GM23338 (cell line): ENCODE data around the gene HTR3C. TPM values are rescaled to one million over a fixed set of nuclear protein-coding genes. Genes with fewer than 3 reads are reported as not detected.

Source experiments
- ATAC-seq: fragments of 200-7000 bp; cut with Tn5 transposase; 3 replicates; pipeline ENCODE4 v1.9.1; 2020
- DNase-seq: peaks from one replicate; pipeline ENCODE4 v3.0.0-alpha.2; 2015; ENCODE audit warnings: low spot score
- H2AFZ ChIP-seq: fragments of 200-600 bp; sonication (generic); 2 replicates; pipeline ENCODE4 v1.8.0; 2016; ENCODE audit warnings: antibody characterized with exemption, mild to moderate bottlenecking, moderate library complexity
- H3F3A ChIP-seq: fragments of 200-600 bp; sonication (generic); replicated peaks from 2 replicates; pipeline ENCODE4 v1.8.0; 2017; ENCODE audit warnings: antibody characterized with exemption, mixed run types, low read depth
- H3K27ac ChIP-seq: fragments of 200-600 bp; sonication (generic); 2 replicates; pipeline ENCODE4 v1.6.1; 2016; ENCODE audit warnings: low read depth
- H3K27me3 ChIP-seq: fragments of 200-600 bp; sonication (generic); 2 replicates; pipeline ENCODE4 v1.8.0; 2016; ENCODE audit warnings: mild to moderate bottlenecking, mixed run types, moderate library complexity; ENCODE audit not compliant: insufficient read depth
- H3K36me3 ChIP-seq: fragments of 200-600 bp; sonication (generic); 2 replicates; pipeline ENCODE4 v1.8.0; 2016; ENCODE audit warnings: mild to moderate bottlenecking; ENCODE audit not compliant: insufficient read depth
- H3K4me1 ChIP-seq: fragments of 200-600 bp; sonication (generic); 2 replicates; pipeline ENCODE4 v1.8.0; 2016; ENCODE audit warnings: mild to moderate bottlenecking, moderate library complexity; ENCODE audit not compliant: insufficient read depth
- H3K4me2 ChIP-seq: fragments of 200-600 bp; sonication (generic); 2 replicates; pipeline ENCODE4 v1.7.1; 2017; ENCODE audit warnings: mixed run types
- H3K4me3 ChIP-seq: fragments of 200-600 bp; sonication (generic); 2 replicates; pipeline ENCODE4 v1.6.1; 2016; ENCODE audit warnings: mixed run types
- H3K79me2 ChIP-seq: fragments of 200-600 bp; sonication (generic); replicated peaks from 2 replicates; pipeline ENCODE4 v1.8.0; 2017; ENCODE audit warnings: mild to moderate bottlenecking; ENCODE audit not compliant: insufficient read depth
- H3K9me2 ChIP-seq: fragments of 200-600 bp; sonication (generic); 2 replicates; pipeline ENCODE4 v1.8.0; 2017; ENCODE audit not compliant: insufficient read depth
- H4K20me1 ChIP-seq: fragments of 200-600 bp; sonication (generic); replicated peaks from 2 replicates; pipeline ENCODE4 v1.8.0; 2017; ENCODE audit warnings: mild to moderate bottlenecking; ENCODE audit not compliant: insufficient read depth
- H3K27ac Mint-ChIP-seq: 2 replicates; pipeline ENCODE4 v1.8.0; 2020; ENCODE audit warnings: inconsistent platforms, mild to moderate bottlenecking, moderate library complexity, mixed read lengths
- H3K27me3 Mint-ChIP-seq: 3 replicates; pipeline ENCODE4 v1.8.0; 2022; ENCODE audit warnings: low read depth, mild to moderate bottlenecking, moderate library complexity, mixed read lengths, inconsistent platforms; ENCODE audit not compliant: insufficient read depth, poor library complexity
- H3K36me3 Mint-ChIP-seq: 3 replicates; pipeline ENCODE4 v1.8.0; 2021; ENCODE audit warnings: low read depth, mild to moderate bottlenecking, inconsistent platforms, moderate library complexity, mixed read lengths
- H3K4me1 Mint-ChIP-seq: 3 replicates; pipeline ENCODE4 v1.8.0; 2020; ENCODE audit warnings: mild to moderate bottlenecking, inconsistent platforms, mixed read lengths
- H3K4me3 Mint-ChIP-seq: 3 replicates; pipeline ENCODE4 v1.8.0; 2021; ENCODE audit warnings: moderate library complexity, mild to moderate bottlenecking, inconsistent platforms, mixed read lengths
- H3K9me3 Mint-ChIP-seq: 3 replicates; pipeline ENCODE4 v1.8.0; 2020; ENCODE audit warnings: moderate library complexity, mild to moderate bottlenecking, inconsistent platforms, mixed read lengths
- CREB1 ChIP-seq: fragments of 250-450 bp; sonication (Bioruptor Pico); IDR thresholded peaks from 2 replicates; pipeline ENCODE4 v1.5.0; 2020; ENCODE audit warnings: low read depth, mild to moderate bottlenecking, moderate library complexity
- CTCF ChIP-seq, 2 experiments: fragments of 200-600 bp in 1 of 2; sonication (generic) in 1 of 2; conservative IDR thresholded peaks; 2 replicates each; pipeline versions ENCODE4 v1.5.1 to v1.6.1; 2016 to 2017; ENCODE audit warnings: antibody characterized with exemption in 2 of 2, low read depth in 2 of 2, mild to moderate bottlenecking in 2 of 2, moderate library complexity in 1 of 2
- ETS1 ChIP-seq: IDR thresholded peaks from 2 replicates; pipeline ENCODE4 v1.6.1; 2016; ENCODE audit warnings: antibody characterized with exemption
- JUNB ChIP-seq: IDR thresholded peaks from one replicate; pipeline ENCODE4 v1.6.1; 2016; ENCODE audit warnings: antibody characterized with exemption; ENCODE audit not compliant: unreplicated experiment
- NANOG ChIP-seq: IDR thresholded peaks from 2 replicates; pipeline ENCODE4 v1.6.1; 2016; ENCODE audit warnings: antibody characterized with exemption, borderline replicate concordance
- REST ChIP-seq: IDR thresholded peaks from one replicate; pipeline ENCODE4 v1.6.1; 2018; ENCODE audit warnings: antibody characterized with exemption; ENCODE audit not compliant: unreplicated experiment
- ZNF114 ChIP-seq: fragments of 250-450 bp; sonication (Bioruptor Pico); IDR thresholded peaks from 2 replicates; pipeline ENCODE4 v1.5.0; 2020; ENCODE audit warnings: mild to moderate bottlenecking, moderate library complexity
- ZNF462 ChIP-seq: fragments of 250-450 bp; sonication (Bioruptor Pico); IDR thresholded peaks from 2 replicates; pipeline ENCODE4 v1.5.0; 2020; ENCODE audit warnings: mild to moderate bottlenecking, moderate library complexity
- polyA plus RNA-seq: library from polyadenylated mRNA; unstranded; fragments of >200 nt; fragmentation: Nextera tagmentation; extraction: Ambion mirVana; gene quantifications from 2 replicates; pipeline ENCODE4 v1.2.1, GENCODE V29; 2016
- total RNA-seq: library from RNA; depleted of rRNA; stranded (reverse); fragments of >200 nt; shearing (Covaris generic); gene quantifications from 2 replicates; pipeline ENCODE4 v1.2.3, GENCODE V29; 2014

Gene HTR3C
- total and polyA plus RNA-seq, 2 experiments from 2014 or later: not detected

GRCh38 chr3:184015381-184016019 lies 37.3 kb upstream of the HTR3C start:
- H3K27ac Mint-ChIP-seq: no peak overlapping the region
- Histone ChIP-seq H3K9me2 (no peaks in the 10 kb centered on the region), H4K20me1 (peaks cover 9% of the 10 kb centered on the region; the same call in 1 of the 2 replicates), H3K27ac (no peak overlapping the region), H3K4me2 (0 out of 2 replicates have a peak overlapping the region, but pooled peaks have one; percentile 84), H3K27me3 (no peaks in the 10 kb centered on the region), H3K4me1 (peaks cover 11% of the 10 kb centered on the region), H2AFZ (no peak overlapping the region), H3K4me3 (no peak overlapping the region), H3K36me3 (no peaks in the 10 kb centered on the region), H3F3A (no peaks in the 10 kb centered on the region), H3K79me2 (peaks cover 33% of the 10 kb centered on the region)
- ATAC-seq: no peak
- H3K27me3 Mint-ChIP-seq: peaks cover 7% of the 10 kb centered on the region
- no peaks in the 10 kb centered on the region; the same call in 2 of the 3 replicates for H3K9me3 Mint-ChIP-seq
- peaks cover 18% of the 10 kb centered on the region for H3K4me1 Mint-ChIP-seq
- H3K4me3 Mint-ChIP-seq: peak overlapping the region; percentile 99; the same call in 2 of the 3 replicates
- TF ChIP-seq ETS1: no peak
- no peak for TF ChIP-seq JUNB
- TF ChIP-seq ZNF114 (CRISPR knock-in tag): no peak
- TF ChIP-seq REST: no peak
- no peak for DNase-seq
- H3K36me3 Mint-ChIP-seq: peaks cover 31% of the 10 kb centered on the region

- no peak overlapping the region for H3K27ac Mint-ChIP-seq
- TF ChIP-seq CTCF (conservative IDR thresholded peaks at IDR 0.05; ENCODE audit: low read depth in 2 of 2) (no peak), CREB1 (CRISPR knock-in tag) (no peak), ZNF462 (CRISPR knock-in tag) (no peak), NANOG (no peak)
These were observed 36.7 kb upstream of the HTR3C start for GRCh38 chr3:184016169-184016570.

More at GRCh38 chr3:184016169-184016570, 36.7 kb upstream of the HTR3C start:
- Mint-ChIP-seq H3K36me3 (peaks cover 24% of the 10 kb centered on the region), H3K27me3 (peaks cover 6% of the 10 kb centered on the region), H3K9me3 (no peaks in the 10 kb centered on the region), H3K4me1 (peaks cover 18% of the 10 kb centered on the region), H3K4me3 (peak overlapping the region; percentile 99)
- H3K4me2 ChIP-seq: peak overlapping the region; percentile 84
- peak overlapping the region; percentile 98 for H3K4me3 ChIP-seq
- no peaks in the 10 kb centered on the region for H3F3A ChIP-seq
- H3K36me3 ChIP-seq: no peaks in the 10 kb centered on the region
- no peaks in the 10 kb centered on the region for H3K27me3 ChIP-seq
- peaks cover 33% of the 10 kb centered on the region for H3K79me2 ChIP-seq
- no peak for DNase-seq
- H4K20me1 ChIP-seq: peaks cover 9% of the 10 kb centered on the region; the same call in 1 of the 2 replicates
- peaks cover 11% of the 10 kb centered on the region for H3K4me1 ChIP-seq
- H3K27ac ChIP-seq: no peak overlapping the region
- ATAC-seq: no peak
- H3K9me2 ChIP-seq: no peaks in the 10 kb centered on the region
- H2AFZ ChIP-seq: no peak overlapping the region
